ENCODE results near the gene DCTN1. TPM values are rescaled to one million over a fixed set of nuclear protein-coding genes. Genes with fewer than 3 reads are reported as not detected.

The DCTN1 gene
- total RNA-seq, 6 donors from 2014 or later: 106 to 260 (median 147) TPM

- TF ChIP-seq POLR2A (IDR thresholded peaks at IDR 0.05) (no peak), EP300 (IDR thresholded peaks at IDR 0.05) (no peak), POLR2AphosphoS5 (IDR thresholded peaks at IDR 0.05) (no peak), CTCF (IDR thresholded peaks at IDR 0.05) (no peak)
- H3K4me1 ChIP-seq: peaks cover 52 to 86% (median 58%) of the 10 kb centered on the region in 4 donors
- DNase-seq: no peak
- H3K27me3 ChIP-seq: no peaks in the 10 kb centered on the region
- peak; percentile 21 to 28 for ATAC-seq (ENCODE audit: low FRiP score in 2 of 2)
- H3K9me3 ChIP-seq: no peaks in the 10 kb centered on the region
- peak overlapping the region in 3 of 4 donors; percentile 8 to 72 (median 60) for H3K27ac ChIP-seq
- WGBS, 2 donors: 78 to 79% methylated on average over 8 of the region's 8 CpGs
- peaks cover 0 to 6% (median 0%) of the 10 kb centered on the region in 4 donors for H3K36me3 ChIP-seq
- no peak overlapping the region for H3K4me3 ChIP-seq
Observed at GRCh38 chr2:74385396-74385795, 5.3 kb upstream of the DCTN1 start.

GRCh38 chr2:74384051-74384450 lies 3.9 kb upstream of the DCTN1 start:
- Histone ChIP-seq H3K36me3 (peaks cover 0 to 6% (median 0%) of the 10 kb centered on the region in 4 donors), H3K4me1 (peaks cover 52 to 86% (median 59%) of the 10 kb centered on the region in 4 donors), H3K27ac (peak overlapping the region; percentile 4 to 72 (median 53)), H3K4me3 (no peak overlapping the region), H3K27me3 (no peaks in the 10 kb centered on the region), H3K9me3 (no peaks in the 10 kb centered on the region)
- 79 to 82% methylated on average over 3 of the region's 3 CpGs for WGBS, 2 donors
- TF ChIP-seq POLR2A (IDR thresholded peaks at IDR 0.05): no peak
- TF ChIP-seq EP300 (IDR thresholded peaks at IDR 0.05): no peak
- TF ChIP-seq CTCF (IDR thresholded peaks at IDR 0.05): no peak
- TF ChIP-seq POLR2AphosphoS5 (IDR thresholded peaks at IDR 0.05): no peak
- ATAC-seq (ENCODE audit: low FRiP score in 2 of 2) (no peak), DNase-seq (no peak)

DNA sequence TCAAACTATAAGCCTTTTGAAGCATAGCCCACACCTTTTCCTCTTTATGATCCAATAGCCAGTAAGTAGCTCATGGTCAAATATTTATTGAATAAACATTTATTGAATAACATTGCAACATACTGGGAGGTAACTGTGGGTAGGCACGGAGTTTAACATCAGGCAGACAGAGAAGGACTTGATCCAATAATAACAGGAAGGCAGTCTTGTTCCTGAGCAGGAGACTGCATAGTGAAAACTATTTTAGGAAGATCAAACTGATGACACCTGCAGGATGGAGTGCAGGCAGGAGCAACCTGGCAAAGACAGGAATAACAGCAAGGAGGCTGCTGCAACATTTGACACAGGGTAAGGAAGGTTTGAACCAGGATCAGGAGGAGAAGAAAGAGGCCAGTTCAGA lies 3.1 kb upstream of the DCTN1 start:
- peak in 1 of 2 donors; percentile 79 for ATAC-seq (ENCODE audit: low FRiP score in 2 of 2)
- Histone ChIP-seq H3K4me3 (no peak overlapping the region), H3K4me1 (peaks cover 50 to 83% (median 59%) of the 10 kb centered on the region in 4 donors), H3K27ac (peak overlapping the region; percentile 4 to 72 (median 53)), H3K27me3 (no peaks in the 10 kb centered on the region), H3K9me3 (no peaks in the 10 kb centered on the region), H3K36me3 (peaks cover 0 to 6% (median 0%) of the 10 kb centered on the region in 4 donors)
- WGBS, 2 donors: 31% methylated on average over 1 of the region's 1 CpG
- peak in 1 of 2 donors; percentile 20 for DNase-seq
- TF ChIP-seq EP300 (IDR thresholded peaks at IDR 0.05): no peak
- TF ChIP-seq POLR2AphosphoS5 (IDR thresholded peaks at IDR 0.05): peak in 1 of 2 donors; percentile 23

DNA sequence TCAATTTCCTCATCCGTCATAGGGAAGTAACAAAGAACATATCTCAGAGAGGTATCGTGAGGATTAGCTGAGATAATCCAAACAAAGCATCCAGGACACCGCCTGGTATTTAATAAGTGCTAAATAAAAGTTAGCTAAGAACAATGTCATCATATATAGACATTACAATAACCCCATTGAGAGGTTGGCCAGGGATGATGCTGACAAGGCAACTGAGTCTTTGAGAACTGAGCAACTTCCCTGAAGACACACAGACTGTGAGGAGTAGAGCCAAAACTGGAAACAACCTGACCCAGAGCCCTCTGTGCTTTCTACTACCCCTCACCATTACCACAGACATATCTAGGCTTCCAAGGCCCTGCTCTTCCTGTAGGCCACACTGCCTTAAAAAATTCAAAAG lies 1.6 kb upstream of the DCTN1 start:
- peaks cover 48 to 71% (median 55%) of the 10 kb centered on the region in 4 donors for H3K4me1 ChIP-seq
- no peaks in the 10 kb centered on the region for H3K9me3 ChIP-seq
- peak overlapping the region in 3 of 4 donors; percentile 10 to 72 (median 60) for H3K27ac ChIP-seq
- H3K4me3 ChIP-seq: no peak overlapping the region
- TF ChIP-seq EP300 (IDR thresholded peaks at IDR 0.05) (no peak), CTCF (IDR thresholded peaks at IDR 0.05) (no peak), POLR2A (IDR thresholded peaks at IDR 0.05) (no peak), POLR2AphosphoS5 (IDR thresholded peaks at IDR 0.05) (no peak)
- DNase-seq (no peak), ATAC-seq (ENCODE audit: low FRiP score in 2 of 2) (no peak)
- H3K27me3 ChIP-seq: no peaks in the 10 kb centered on the region
- H3K36me3 ChIP-seq: peaks cover 3 to 21% (median 10%) of the 10 kb centered on the region in 4 donors
- 69 to 90% methylated on average over 3 of the region's 3 CpGs for WGBS, 2 donors

- peaks cover 35 to 54% (median 41%) of the 10 kb centered on the region in 4 donors for H3K4me1 ChIP-seq
- 94 to 95% methylated on average over 10 of the region's 10 CpGs for WGBS, 2 donors
- ATAC-seq (ENCODE audit: low FRiP score in 2 of 2) (no peak), DNase-seq (peak in 1 of 2 donors; percentile 52)
- H3K9me3 ChIP-seq: no peaks in the 10 kb centered on the region
- H3K4me3 ChIP-seq: no peak overlapping the region
- TF ChIP-seq POLR2AphosphoS5 (IDR thresholded peaks at IDR 0.05): no peak
- no peak for TF ChIP-seq POLR2A (IDR thresholded peaks at IDR 0.05)
- TF ChIP-seq EP300 (IDR thresholded peaks at IDR 0.05): no peak
- TF ChIP-seq CTCF (IDR thresholded peaks at IDR 0.05): no peak
- no peak overlapping the region for H3K27ac ChIP-seq
- peaks cover 3 to 27% (median 19%) of the 10 kb centered on the region in 4 donors for H3K36me3 ChIP-seq
- H3K27me3 ChIP-seq: no peaks in the 10 kb centered on the region
Observed at GRCh38 chr2:74378007-74378406, 2.1 kb downstream of the DCTN1 start.
